Ramos (cell line): ENCODE measurements around the gene QSOX1.
"Not testable (repeated sequence)": the region's sequence is repeated elsewhere in the genome, so short reads cannot be mapped to it uniquely, and the experiment has no call there.

Experiments used
- in situ Hi-C: fragments of 300-500 bp; cut with MboI; formaldehyde crosslinking; loops from one replicate; pipeline ENCODE4 v1.14.3; 2022; ENCODE audit warnings: low sequenced_read_pairs; ENCODE audit not compliant: unreplicated experiment

QSOX1 gene

DNA sequence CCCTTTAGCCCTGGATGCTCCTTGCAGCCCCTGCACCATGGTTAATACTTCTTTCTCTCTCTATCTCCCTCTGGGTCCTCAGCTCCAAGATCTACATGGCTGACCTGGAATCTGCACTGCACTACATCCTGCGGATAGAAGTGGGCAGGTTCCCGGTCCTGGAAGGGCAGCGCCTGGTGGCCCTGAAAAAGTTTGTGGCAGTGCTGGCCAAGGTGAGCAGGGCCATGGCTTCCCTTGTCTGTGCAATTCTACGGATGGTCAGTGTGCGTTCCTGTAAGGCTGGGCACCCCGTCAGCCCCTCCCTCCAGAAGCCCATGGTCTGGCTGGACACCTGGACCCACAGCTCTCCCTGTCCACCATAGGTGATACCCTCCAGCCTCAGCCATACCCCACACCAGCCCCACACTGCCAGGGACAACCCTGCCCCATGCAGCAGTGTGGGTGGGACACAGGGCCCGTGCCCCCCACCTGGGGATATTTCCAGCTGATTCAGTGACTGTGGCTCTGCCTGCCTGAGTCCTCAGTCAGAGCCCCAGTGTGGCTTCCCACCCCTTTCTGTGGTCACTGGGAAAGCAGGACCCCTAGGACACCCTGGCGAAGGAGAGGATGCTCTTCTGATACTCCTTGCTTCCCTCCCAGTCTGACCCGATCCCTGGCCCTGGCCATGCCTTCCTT is 31.4 kb downstream of the QSOX1 start:
- in situ Hi-C loops = loop anchor here (25.0 kb wide), 1 partner anchor 474 kb away; no protein-coding TSS in a partner anchor

DNA sequence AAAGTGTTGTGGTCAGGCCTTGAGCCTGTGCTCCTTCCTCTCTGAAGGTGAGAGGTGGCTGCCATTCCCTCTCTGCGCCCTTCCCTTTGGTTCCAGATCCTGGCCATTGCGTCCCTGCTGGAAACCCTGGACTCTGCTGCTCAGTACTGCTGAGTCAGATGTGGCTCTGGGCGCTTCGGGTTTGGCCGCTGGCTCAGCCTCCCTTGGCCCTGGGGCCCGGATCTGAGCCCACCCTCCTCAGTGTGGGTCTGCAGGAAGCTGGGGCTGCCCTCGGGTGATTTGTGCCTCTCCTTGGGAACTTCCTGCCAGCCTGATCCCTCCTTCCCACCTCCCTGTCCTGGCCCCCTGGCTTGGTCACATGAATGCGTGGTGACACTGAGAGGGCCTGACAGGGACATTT is 32.2 kb downstream of the QSOX1 start:
- in situ Hi-C loops = loop anchor here (25.0 kb wide), 1 partner anchor 475 kb away; no protein-coding TSS in a partner anchor

DNA sequence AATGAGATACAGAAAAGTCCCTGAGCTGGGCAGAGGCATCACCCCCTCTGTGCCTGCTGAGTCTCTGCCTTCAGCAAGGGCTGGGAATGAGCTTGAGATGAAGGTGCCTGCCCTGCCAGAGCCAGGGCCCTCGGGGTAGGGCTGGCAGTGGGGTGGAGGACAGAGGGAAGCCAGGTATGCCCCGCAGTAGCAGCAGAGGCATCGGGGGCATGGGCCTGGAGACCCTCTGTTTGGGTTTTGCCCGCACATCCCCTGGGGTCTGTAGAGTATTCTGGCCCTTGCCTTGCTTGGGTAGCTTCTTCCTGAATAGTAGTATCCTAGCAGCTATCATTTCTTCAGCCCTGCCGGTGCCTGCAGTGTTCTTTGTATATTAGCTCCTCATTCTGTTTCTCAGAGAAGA is 33.0 kb downstream of the QSOX1 start:
- in situ Hi-C loops = loop anchor here (25.0 kb wide), 1 partner anchor 475 kb away; no protein-coding TSS in a partner anchor

DNA sequence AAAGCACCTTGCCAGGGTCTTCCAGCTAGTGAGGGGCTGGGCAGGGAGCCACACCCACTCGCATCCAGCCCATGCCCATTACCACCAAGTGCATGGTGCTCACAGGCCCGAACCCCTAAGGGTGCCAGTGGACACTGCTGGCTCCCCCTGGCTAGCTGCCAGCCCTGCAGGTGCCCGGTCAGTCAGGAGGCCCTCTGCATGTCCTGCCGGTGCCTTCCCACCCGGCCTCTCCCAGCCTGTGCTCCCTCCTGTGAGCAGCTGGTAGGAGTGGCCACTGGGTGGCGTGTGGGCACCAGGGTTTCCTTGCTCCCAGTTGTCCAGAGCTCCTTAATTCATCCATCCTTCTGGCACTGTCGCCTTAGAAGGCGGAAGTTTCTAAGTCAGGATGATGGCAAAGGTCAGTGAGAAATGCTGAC is 33.4 kb downstream of the QSOX1 start:
- in situ Hi-C loops = loop anchor here (25.0 kb wide), 1 partner anchor 476 kb away; no protein-coding TSS in a partner anchor

DNA sequence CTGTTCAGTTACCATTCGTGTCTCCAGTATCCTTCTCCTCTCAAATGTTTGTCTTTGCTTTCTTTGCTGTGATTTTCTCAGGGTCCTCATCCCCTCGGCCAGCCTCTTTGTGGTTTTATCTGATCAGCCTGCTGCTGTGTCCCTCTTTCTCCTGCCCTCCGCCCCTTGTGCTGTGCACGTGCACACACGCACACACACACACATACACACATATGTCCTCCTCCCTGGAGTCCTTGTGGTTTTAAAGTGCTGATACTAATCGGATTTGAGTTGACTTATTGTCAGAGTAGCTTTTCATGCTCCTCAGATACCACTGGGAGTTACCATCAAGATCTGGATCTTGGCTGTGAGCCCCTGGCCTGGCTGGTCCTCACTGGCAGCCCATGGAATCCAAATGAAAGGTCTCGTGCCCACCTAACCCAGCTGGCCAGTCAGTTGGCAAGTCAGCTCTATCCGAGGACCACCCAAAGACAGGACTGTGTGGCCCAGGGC is 34.1 kb downstream of the QSOX1 start:
- in situ Hi-C loops = loop anchor here (25.0 kb wide), 1 partner anchor 476 kb away; no protein-coding TSS in a partner anchor

DNA sequence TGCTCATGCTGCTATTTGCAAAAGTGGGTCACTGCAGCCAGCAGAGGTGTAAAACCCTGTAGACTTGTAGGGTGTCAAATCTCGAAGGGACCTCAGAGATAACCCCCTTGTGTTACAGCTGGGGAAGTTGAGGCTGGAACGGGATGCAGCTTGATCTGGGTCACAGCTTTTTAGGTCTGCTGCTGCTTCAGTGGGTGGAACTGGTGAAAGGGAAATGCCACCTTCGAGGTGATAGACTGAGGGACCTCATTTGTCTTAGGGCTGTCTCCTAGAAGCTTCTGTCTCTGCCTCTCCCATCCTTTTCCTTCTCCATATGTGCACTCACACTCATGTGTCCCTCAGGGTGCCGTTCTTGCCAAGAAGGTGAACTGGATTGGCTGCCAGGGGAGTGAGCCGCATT is 35.4 kb downstream of the QSOX1 start:
- in situ Hi-C loops = loop anchor here (25.0 kb wide), 1 partner anchor 478 kb away; no protein-coding TSS in a partner anchor

DNA sequence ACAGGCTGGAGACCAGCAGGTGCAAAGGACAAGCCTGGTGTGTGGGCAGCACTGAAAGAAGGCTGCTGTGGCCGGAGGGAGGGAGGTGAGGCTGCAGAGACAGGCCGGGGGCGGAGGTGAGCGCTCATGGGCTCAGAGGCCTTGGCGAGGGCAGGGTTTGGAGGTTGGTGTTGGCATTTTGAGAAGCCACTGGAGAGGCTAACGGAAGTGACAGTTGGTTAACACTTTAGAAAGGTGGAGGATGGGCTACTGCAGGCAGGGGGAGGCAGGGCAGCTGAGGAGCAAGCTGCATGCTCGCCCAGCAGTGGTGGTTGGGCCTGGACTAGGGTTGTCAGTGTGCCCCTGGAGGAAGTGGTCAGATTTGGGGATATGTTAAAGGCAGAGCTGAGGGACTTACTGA is 37.5 kb downstream of the QSOX1 start:
- in situ Hi-C loops = loop anchor here (25.0 kb wide), 1 partner anchor 480 kb away; no protein-coding TSS in a partner anchor

DNA sequence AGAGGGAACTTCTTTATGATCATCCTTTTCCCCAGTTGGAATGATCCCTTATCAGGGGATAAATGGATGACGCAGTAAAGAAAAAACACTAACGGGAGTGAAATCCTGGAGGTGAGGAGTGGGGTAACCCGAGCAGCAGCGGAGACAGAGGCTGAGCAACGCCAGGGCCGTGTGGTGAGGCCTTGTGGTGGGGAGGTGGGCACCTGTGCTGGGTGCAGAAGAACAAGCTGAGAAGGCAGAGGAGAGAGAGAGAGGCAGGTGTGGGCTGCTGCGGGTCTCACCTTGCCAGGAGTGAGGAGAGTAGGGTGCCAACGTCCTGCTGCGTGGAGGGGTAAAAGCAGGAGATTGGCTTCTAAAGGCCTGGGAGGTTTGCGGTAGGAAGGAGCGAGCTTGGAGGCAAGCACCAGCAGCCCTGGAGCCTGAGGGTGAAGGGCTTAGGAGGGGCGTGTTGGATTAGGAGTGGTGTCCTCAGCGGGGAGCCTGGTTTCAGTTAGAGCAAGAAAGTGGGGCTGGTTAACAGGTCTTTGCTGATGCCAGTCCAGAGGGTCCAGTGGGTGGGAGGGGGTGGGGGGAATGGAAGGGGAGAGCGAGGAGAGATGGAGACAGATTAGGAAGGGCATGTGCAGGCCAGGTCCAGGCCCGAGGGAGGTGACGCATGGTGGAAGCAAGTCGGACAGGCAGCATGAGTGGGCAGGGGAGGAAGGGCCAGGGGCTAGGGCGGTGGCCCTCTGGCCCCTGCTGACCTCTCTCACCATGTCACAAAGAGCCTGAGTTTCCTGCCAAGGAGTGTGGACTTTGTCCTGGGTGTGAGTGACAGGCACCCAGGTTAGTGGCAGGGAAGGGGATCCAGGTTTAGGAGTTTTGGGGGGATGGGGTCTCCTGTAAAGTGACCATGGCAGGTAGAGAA is 38.7 kb downstream of the QSOX1 start:
- in situ Hi-C loops = loop anchor here (25.0 kb wide), 1 partner anchor 481 kb away; no protein-coding TSS in a partner anchor

DNA sequence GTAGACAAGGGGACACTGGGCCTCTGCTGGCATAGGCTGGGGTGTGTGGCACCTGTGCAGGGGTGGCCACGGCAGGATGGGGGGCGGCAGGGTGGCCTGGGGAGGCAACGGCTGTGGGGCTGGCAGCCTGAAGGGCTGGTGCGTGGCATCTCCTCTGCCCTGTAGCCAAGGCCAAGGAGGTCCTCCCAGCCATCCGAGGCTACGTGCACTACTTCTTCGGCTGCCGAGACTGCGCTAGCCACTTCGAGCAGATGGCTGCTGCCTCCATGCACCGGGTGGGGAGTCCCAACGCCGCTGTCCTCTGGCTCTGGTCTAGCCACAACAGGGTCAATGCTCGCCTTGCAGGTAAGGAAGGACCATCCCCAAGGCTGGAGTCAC is 39.4 kb downstream of the QSOX1 start:
- in situ Hi-C loops = loop anchor here (25.0 kb wide), 1 partner anchor 482 kb away; no protein-coding TSS in a partner anchor

DNA sequence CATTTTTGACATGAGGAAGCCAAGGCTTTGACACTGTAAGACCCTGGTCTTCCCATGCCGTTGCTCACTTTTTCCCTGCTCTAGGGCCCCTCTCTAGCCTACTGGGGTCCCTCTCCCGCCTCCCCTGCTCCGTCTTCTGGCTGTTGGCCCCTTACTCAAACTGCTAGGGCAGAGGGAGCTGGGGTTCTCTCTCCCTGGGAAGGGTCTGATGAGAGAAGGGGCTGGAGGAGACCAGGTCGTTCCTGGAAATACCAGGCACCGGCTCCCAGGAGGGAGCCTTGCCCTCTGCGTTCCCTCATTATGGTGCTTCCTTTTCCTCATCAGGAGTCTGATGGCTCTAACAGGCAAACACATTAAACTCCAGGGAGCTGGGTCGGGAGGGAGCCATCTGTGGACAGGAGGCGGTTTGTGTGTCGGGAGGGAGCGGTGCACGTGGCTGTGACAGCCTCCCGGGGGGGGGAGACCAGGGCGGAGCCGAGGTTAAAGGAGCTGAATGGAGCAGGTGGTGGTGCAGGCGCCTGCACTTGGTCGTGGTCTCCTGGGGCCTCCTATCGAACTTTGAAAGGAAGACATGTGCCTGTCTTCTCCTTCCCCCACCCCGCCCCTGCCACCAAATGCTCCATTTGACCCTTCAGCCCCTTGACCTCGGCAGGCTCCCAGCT is 40.0 kb downstream of the QSOX1 start:
- in situ Hi-C loops = loop anchor here (25.0 kb wide), 1 partner anchor 482 kb away; no protein-coding TSS in a partner anchor

DNA sequence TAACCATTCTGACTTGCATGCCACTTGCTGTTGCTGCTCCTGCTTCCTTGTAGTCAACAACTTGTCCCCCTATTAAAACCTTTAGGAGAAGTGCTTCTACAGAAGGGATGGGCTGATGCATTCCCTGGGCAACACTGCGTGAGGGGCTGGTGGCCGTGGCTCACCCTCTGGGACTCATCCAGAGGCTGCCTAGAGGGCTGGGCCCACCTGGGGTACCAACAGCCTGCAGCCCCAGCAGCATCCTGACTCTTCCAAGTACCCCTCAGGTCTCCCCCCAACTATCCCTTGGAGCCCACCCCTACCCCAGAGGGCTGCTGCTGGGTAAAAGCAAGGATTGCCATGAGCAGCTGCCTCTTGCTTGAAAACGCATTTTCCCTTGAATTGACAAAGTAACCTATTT is 40.7 kb downstream of the QSOX1 start:
- in situ Hi-C loops = loop anchor here (25.0 kb wide), 1 partner anchor 483 kb away; no protein-coding TSS in a partner anchor

DNA sequence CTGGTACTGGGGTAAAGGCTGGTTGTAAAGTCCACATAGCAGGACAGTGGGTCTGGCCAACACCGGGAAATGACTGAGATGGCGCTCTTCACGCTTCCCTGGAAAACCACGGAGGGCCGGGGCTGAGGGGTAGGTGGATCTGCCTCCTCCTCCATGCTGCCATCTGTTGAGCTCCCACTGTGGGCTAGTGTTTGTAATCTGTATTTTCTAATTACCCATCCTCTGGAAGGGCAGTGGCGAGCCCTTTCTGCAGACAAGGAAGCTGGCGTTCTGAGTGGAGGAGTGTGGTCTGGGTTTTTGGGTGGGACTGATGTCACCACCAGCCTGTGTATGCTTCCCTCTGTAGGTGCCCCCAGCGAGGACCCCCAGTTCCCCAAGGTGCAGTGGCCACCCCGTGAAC is 41.2 kb downstream of the QSOX1 start:
- in situ Hi-C loops = loop anchor here (25.0 kb wide), 1 partner anchor 484 kb away; no protein-coding TSS in a partner anchor

DNA sequence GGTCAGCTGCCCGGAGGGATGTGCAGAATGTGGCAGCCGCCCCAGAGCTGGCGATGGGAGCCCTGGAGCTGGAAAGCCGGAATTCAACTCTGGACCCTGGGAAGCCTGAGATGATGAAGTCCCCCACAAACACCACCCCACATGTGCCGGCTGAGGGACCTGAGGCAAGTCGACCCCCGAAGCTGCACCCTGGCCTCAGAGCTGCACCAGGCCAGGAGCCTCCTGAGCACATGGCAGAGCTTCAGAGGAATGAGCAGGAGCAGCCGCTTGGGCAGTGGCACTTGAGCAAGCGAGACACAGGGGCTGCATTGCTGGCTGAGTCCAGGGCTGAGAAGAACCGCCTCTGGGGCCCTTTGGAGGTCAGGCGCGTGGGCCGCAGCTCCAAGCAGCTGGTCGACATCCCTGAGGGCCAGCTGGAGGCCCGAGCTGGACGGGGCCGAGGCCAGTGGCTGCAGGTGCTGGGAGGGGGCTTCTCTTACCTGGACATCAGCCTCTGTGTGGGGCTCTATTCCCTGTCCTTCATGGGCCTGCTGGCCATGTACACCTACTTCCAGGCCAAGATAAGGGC is 41.9 kb downstream of the QSOX1 start:
- in situ Hi-C loops = loop anchor here (25.0 kb wide), 1 partner anchor 484 kb away; no protein-coding TSS in a partner anchor

DNA sequence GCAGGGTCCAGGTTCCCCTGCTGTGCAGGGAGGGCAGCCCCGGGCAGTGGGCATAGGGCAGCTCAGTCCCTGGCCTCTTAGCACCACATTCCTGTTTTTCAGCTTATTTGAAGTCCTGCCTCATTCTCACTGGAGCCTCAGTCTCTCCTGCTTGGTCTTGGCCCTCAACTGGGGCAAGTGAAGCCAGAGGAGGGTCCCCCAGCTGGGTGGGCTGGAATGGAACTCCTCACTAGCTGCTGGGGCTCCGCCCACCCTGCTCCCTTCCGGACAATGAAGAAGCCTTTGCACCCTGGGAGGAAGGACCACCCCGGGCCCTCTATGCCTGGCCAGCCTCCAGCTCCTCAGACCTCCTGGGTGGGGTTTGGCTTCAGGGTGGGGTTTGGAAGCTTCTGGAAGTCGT is 42.6 kb downstream of the QSOX1 start:
- in situ Hi-C loops = loop anchor here (25.0 kb wide), 1 partner anchor 485 kb away; no protein-coding TSS in a partner anchor

DNA sequence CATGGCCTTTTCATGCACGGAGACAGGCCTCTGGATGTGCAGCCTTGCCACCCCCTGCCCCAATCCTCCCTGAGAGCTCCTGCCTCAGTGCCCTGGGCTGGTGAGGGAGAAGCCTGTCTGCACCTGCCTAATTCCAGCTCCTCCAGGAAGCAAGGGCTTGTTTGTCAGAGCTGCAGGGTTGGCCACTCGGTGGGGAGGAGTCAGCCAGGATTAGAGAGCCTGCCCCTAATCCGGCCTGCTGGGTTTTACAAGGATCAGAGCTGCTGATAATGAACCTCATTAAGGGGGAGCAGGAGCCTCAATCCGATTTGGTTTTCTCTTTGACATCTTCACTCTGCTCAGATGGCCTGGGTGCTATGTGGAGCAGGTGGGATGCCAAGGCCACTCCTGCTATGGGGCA is 43.5 kb downstream of the QSOX1 start:
- in situ Hi-C loops = loop anchor here (25.0 kb wide), 1 partner anchor 486 kb away; no protein-coding TSS in a partner anchor

DNA sequence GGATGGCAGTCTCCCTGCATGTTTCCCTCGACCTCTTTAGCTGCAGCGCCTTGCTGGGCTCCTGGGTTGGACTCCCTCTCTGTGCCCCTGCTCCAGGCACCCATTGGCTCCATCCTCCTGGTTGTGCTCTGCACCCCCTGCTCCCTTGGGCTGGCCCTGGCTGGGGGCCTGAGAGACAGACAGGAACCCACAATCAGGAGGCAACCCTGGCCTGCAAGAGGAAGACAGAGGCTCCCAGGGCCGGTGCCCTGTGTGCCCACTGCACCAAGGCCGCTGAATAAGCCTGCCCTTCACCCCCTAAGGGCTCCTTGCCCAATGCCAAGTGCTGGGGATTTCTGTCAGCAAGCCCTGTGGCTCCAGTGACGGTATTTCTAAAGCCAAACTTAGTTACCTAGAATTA is 43.9 kb downstream of the QSOX1 start:
- in situ Hi-C loops = loop anchor here (25.0 kb wide), 1 partner anchor 486 kb away; no protein-coding TSS in a partner anchor

DNA sequence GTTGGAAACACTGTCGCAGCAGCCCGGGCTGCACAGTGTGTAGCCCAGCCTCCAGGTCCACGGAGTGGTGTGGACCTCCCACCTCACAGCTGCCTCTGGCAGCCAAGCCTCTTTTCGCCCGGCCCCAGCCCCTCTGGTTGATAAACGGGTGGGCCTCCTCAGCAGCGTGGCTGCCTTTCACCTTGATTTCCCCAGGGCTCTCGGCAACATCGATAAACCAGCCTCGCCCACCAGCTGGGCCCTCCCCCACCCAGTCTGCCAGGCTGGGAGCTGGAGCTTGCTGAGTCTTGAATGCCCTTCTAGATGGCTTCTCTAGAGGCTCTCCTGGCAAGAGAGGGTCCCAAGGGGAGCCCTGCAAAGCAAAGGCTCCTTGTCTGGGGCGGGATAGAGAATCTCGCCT is 44.3 kb downstream of the QSOX1 start:
- in situ Hi-C loops = loop anchor here (25.0 kb wide), 1 partner anchor 487 kb away; no protein-coding TSS in a partner anchor

DNA sequence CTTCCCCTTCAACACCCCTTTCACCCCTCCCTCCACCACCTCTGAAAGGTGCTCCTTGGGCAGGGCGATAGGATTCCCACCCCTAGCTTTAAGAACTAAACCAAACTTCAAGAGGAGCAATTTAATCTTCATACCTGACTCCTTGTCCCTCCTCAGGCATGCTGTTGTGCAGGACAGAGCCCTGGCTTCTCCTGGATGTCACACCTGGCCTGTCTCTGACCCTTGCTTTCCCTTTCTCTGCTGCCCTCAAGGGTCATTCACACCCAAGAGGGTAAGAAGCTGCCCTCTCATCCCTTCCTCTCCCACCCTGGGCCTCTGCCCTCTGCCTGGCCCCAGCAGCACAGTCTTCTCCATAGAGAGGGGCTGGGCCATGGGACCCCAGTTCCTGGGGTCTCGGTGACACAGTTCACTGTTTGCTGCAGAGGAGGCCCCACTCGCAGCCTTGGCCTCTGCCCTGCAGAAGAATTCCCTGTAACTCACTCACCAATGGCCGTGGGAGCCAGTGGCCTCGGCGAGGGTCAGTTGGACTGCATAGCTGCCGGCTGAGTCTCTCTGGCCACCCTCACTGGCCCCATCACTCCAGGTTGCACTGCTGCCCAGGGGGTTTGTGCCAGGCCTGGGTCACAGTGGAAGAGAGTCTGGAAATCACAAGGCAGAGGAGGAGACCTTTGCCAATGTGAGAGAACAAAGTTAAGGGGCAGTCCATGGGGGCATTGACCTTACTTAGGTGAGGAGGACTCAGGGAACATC is 47.0 kb downstream of the QSOX1 start:
- in situ Hi-C loops = no loop called here

DNA sequence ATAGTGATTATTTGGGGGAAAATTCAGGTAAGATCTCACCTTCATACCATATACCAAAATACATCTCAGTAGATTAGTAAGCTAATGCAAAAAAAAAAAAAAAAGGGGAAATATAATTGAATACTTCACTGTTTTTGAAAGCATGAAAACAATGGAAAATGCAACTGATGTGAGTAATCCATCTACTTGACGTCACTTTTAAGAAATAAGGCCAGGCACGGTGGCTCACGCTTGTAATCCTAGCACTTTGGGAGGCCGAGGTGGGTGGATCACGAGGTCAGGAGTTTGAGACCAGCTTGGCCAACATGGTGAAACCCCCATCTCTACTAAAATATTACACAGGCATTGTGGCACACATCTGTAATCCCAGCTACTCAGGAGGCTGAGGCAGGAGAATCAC is 47.9 kb downstream of the QSOX1 start:
- in situ Hi-C loops = not testable (repeated sequence)
